SK-N-SH (cell line): ENCODE results near the gene DYNLT3. TPM values are rescaled to one million over a fixed set of nuclear protein-coding genes. Genes with fewer than 3 reads are reported as not detected.

Experiments
- CTCF ChIA-PET: fragments of 300-600, 350-600 bp; formaldehyde crosslinking; extraction: SDS; loops from one replicate; lab custom pipeline; 2021; lab: Yijun Ruan, JAX
- POLR2A ChIA-PET: fragments of 350-600 bp; sonication (Branson Sonifier 250); formaldehyde crosslinking; extraction: SDS; loops from one replicate; lab custom pipeline; 2020; ENCODE audit warnings: antibody characterized with exemption, inconsistent platforms; lab: Yijun Ruan, JAX
- DNase-seq: peaks from one replicate; pipeline ENCODE4 v3.0.0; 2012
- H2AFZ ChIP-seq: fragments of 200-600 bp; sonication (generic); 2 replicates; pipeline ENCODE4 v1.8.1; 2016; ENCODE audit warnings: antibody characterized with exemption, mild to moderate bottlenecking, low read depth
- H3F3A ChIP-seq: fragments of 200-600 bp; sonication (generic); replicated peaks from 2 replicates; pipeline ENCODE3; 2016; ENCODE audit warnings: antibody characterized with exemption, mild to moderate bottlenecking; ENCODE audit not compliant: insufficient read depth
- H3K27ac ChIP-seq, 2 experiments: fragments of 200-500 bp in 1 of 2; fragments of 200-600 bp in 1 of 2; sonication (Bioruptor generic) in 1 of 2; sonication (generic), shearing (Covaris generic) in 1 of 2; 2 replicates each; pipeline versions ENCODE4 v1.5.1 to v1.6.1; 2014 to 2016; ENCODE audit warnings: low read depth in 2 of 2, inconsistent platforms in 1 of 2, low read length in 1 of 2, mild to moderate bottlenecking in 1 of 2, mixed read lengths in 1 of 2
- H3K27me3 ChIP-seq: fragments of 200-600 bp; sonication (generic), shearing (Covaris generic); 2 replicates; pipeline ENCODE4 v1.6.1; 2016; ENCODE audit warnings: mixed run types; ENCODE audit not compliant: insufficient read depth
- H3K36me3 ChIP-seq, 2 experiments: fragments of 200-500 bp in 1 of 2; fragments of 200-600 bp in 1 of 2; sonication (Bioruptor generic) in 1 of 2; sonication (generic) in 1 of 2; replicated peaks in 1 of 2; 2 replicates each; pipeline versions ENCODE3 to v1.5.1; 2014 to 2016; ENCODE audit warnings: low read length in 1 of 2, mild to moderate bottlenecking in 1 of 2; ENCODE audit not compliant: insufficient read depth in 2 of 2, control insufficient read depth in 1 of 2
- H3K4me1 ChIP-seq, 2 experiments: fragments of 200-500 bp in 1 of 2; fragments of 200-600 bp in 1 of 2; sonication (Bioruptor generic) in 1 of 2; sonication (generic), shearing (Covaris generic) in 1 of 2; 2 replicates each; pipeline versions ENCODE4 v1.5.1 to v1.6.1; 2014 to 2016; ENCODE audit warnings: low read depth in 1 of 2, low read length in 1 of 2, mixed run types in 1 of 2; ENCODE audit not compliant: insufficient read depth in 2 of 2, control insufficient read depth in 1 of 2
- H3K4me2 ChIP-seq: fragments of 200-600 bp; sonication (generic), shearing (Covaris generic); 2 replicates; pipeline ENCODE4 v1.6.1; 2017; ENCODE audit warnings: mixed run types
- H3K4me3 ChIP-seq, 2 experiments: fragments of 200-500 bp in 1 of 2; fragments of 200-600 bp in 1 of 2; sonication (Bioruptor generic) in 1 of 2; sonication (generic), shearing (Covaris generic) in 1 of 2; 2 replicates each; pipeline versions ENCODE4 v1.5.1 to v1.8.1; 2014 to 2016; ENCODE audit warnings: low read depth in 2 of 2, inconsistent platforms in 1 of 2, low read length in 1 of 2, mild to moderate bottlenecking in 1 of 2, mixed read lengths in 1 of 2, moderate library complexity in 1 of 2
- H3K79me2 ChIP-seq: fragments of 200-600 bp; sonication (generic); 2 replicates; pipeline ENCODE4 v1.8.1; 2017; ENCODE audit warnings: mild to moderate bottlenecking; ENCODE audit not compliant: insufficient read depth
- H3K9ac ChIP-seq: fragments of 200-600 bp; sonication (generic); 2 replicates; pipeline ENCODE4 v1.6.1; 2017; ENCODE audit warnings: mixed run types
- H3K9me2 ChIP-seq: fragments of 200-600 bp; sonication (generic); 2 replicates; pipeline ENCODE4 v1.6.1; 2017; ENCODE audit warnings: mixed run types
- H3K9me3 ChIP-seq: fragments of 200-600 bp; sonication (generic); 2 replicates; pipeline ENCODE4 v1.6.1; 2017; ENCODE audit warnings: mixed run types, mild to moderate bottlenecking, moderate library complexity
- H4K20me1 ChIP-seq: fragments of 200-600 bp; sonication (generic); 2 replicates; pipeline ENCODE4 v1.6.1; 2017; ENCODE audit warnings: mild to moderate bottlenecking, mixed run types; ENCODE audit not compliant: insufficient read depth
- ELF1 ChIP-seq: IDR thresholded peaks from 2 replicates; pipeline ENCODE4 v1.4.0; 2012
- EP300 ChIP-seq, 2 experiments: IDR thresholded peaks; 2 replicates each; pipeline versions ENCODE4 v1.4.0 to v1.6.1; 2012; ENCODE audit warnings: borderline replicate concordance in 1 of 2, low read depth in 1 of 2, low read length in 1 of 2
- FOSL2 ChIP-seq: IDR thresholded peaks from 2 replicates; pipeline ENCODE4 v1.4.0; 2012; ENCODE audit warnings: low read depth, mild to moderate bottlenecking, moderate library complexity, borderline replicate concordance
- GABPA ChIP-seq: IDR thresholded peaks from 2 replicates; pipeline ENCODE4 v1.4.0; 2012; ENCODE audit warnings: low read depth, mild to moderate bottlenecking
- JUND ChIP-seq: IDR thresholded peaks from 2 replicates; pipeline ENCODE4 v1.4.0; 2012
- MXI1 ChIP-seq: IDR thresholded peaks from 2 replicates; pipeline ENCODE4 v1.6.1; 2012; ENCODE audit warnings: mild to moderate bottlenecking, low read depth, low read length, improper control_type of control experiment
- NFIC ChIP-seq: IDR thresholded peaks from 2 replicates; pipeline ENCODE4 v1.4.0; 2012; ENCODE audit warnings: borderline replicate concordance
- NRF1 ChIP-seq: IDR thresholded peaks from 2 replicates; pipeline ENCODE4 v1.6.1; 2012; ENCODE audit warnings: low read depth, mild to moderate bottlenecking, low read length
- POLR2AphosphoS5 ChIP-seq: IDR thresholded peaks from 2 replicates; pipeline ENCODE4 v1.6.1; 2012; ENCODE audit warnings: low read depth, low read length
- RAD21 ChIP-seq: IDR thresholded peaks from 2 replicates; pipeline ENCODE4 v1.6.1; 2012; ENCODE audit warnings: mild to moderate bottlenecking, low read length
- RFX5 ChIP-seq: IDR thresholded peaks from 2 replicates; pipeline ENCODE4 v1.6.1; 2012; ENCODE audit warnings: mild to moderate bottlenecking, improper control_type of control experiment, low read length
- RXRA ChIP-seq: IDR thresholded peaks from 2 replicates; pipeline ENCODE4 v1.4.0; 2012; ENCODE audit warnings: low read depth, mild to moderate bottlenecking, borderline replicate concordance
- TAF1 ChIP-seq: IDR thresholded peaks from 2 replicates; pipeline ENCODE4 v1.6.1; 2012; ENCODE audit warnings: low read depth, mild to moderate bottlenecking, low read length, moderate library complexity, borderline replicate concordance
- TCF12 ChIP-seq: IDR thresholded peaks from 2 replicates; pipeline ENCODE4 v1.4.0; 2012
- TEAD4 ChIP-seq: IDR thresholded peaks from 2 replicates; pipeline ENCODE4 v1.4.0; 2012; ENCODE audit warnings: mild to moderate bottlenecking, borderline replicate concordance; ENCODE audit not compliant: insufficient read depth
- YY1 ChIP-seq: IDR thresholded peaks from 2 replicates; pipeline ENCODE4 v1.4.0; 2012; ENCODE audit warnings: low read depth, mild to moderate bottlenecking
- WGBS: methylation state at CpG from one replicate; pipeline ENCODE4 v1.1.6; 2017; ENCODE audit warnings: low lambda C conversion rate; 5-methylcytosine and 5-hydroxymethylcytosine counted together
- polyA plus RNA-seq, 3 experiments: library from polyadenylated mRNA; depleted of rRNA; stranded (reverse); fragments of >200 nt; gene quantifications; 2 replicates each; pipeline ENCODE4 v1.2.3, GENCODE V29; 2012
- TF ChIP-seq, protein P1 (sequence below): IDR thresholded peaks from 2 replicates; pipeline ENCODE4 v1.4.0; 2012; ENCODE audit warnings: low read depth, borderline replicate concordance
- TF ChIP-seq, protein P2 (sequence below): fragments of 200-600 bp; sonication (generic); IDR thresholded peaks from 2 replicates; pipeline ENCODE4 v1.6.1; 2017; ENCODE audit warnings: antibody characterized with exemption, mild to moderate bottlenecking, moderate library complexity
- TF ChIP-seq, protein P3 (sequence below): IDR thresholded peaks from 2 replicates; pipeline ENCODE4 v1.4.0; 2012; ENCODE audit warnings: low read depth
- TF ChIP-seq, protein P4 (sequence below): IDR thresholded peaks from 2 replicates; pipeline ENCODE4 v1.4.0; 2012; ENCODE audit warnings: low read depth, borderline replicate concordance

Gene DYNLT3
- polyA plus RNA-seq, 1 of the 3 experiments (the other 2 are of a cell fraction): 7.3 TPM

DNA sequence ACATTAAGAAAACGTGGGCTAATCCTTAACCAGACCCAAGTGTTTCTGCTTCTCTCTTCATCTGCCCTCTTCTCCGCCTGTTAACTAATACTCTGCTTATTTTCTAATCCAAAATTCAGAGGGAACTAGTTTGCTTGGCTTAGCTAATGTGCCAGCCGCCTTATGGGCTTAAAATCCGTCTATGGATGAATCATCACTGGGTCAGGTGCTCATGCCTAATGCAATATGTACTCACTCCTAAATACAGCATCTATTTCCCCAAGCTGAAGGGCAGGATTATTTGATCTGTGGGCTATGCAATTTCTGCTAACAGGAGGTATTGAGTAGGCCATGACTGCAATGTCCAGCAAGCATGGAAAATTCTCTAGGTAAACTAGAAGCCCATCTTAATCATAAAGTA is 12.4 kb downstream of the DYNLT3 start (continued):
- TF ChIP-seq FOSL2: no peak
- no peak for TF ChIP-seq TEAD4
- no peak for TF ChIP-seq ELF1
- no peak for TF ChIP-seq RAD21
- TF ChIP-seq, protein P1, sequence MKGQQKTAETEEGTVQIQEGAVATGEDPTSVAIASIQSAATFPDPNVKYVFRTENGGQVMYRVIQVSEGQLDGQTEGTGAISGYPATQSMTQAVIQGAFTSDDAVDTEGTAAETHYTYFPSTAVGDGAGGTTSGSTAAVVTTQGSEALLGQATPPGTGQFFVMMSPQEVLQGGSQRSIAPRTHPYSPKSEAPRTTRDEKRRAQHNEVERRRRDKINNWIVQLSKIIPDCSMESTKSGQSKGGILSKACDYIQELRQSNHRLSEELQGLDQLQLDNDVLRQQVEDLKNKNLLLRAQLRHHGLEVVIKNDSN: no peak
- no peak for TF ChIP-seq MXI1
- TF ChIP-seq POLR2AphosphoS5: no peak

DNA sequence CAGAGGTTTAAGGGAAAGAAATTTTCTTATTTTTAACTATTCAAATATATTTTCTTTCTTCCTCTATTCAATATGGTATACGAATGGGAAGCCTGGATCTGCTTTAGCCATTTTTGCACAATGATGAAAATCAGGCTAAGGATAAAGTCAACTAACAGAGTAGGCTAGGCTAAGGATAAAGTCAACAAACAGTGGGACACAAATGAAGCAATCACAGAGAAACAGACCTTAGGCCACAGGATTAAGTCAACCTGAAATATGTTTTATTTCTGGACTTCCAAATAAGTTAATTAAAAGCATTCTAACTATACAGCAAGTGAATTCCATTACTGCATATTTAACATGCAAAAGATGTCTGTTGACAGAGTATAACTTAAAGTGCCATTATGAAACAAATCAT is 17.0 kb downstream of the DYNLT3 start:
- Histone ChIP-seq H3K36me3 (no peaks in the 10 kb centered on the region), H3K4me3 (no peak overlapping the region), H3K9me2 (no peaks in the 10 kb centered on the region), H3K27me3 (no peaks in the 10 kb centered on the region), H4K20me1 (no peaks in the 10 kb centered on the region), H3K27ac (no peak overlapping the region), H3K9ac (no peak overlapping the region), H3K79me2 (no peaks in the 10 kb centered on the region), H3F3A (no peaks in the 10 kb centered on the region), H3K4me1 (no peaks in the 10 kb centered on the region), H3K4me2 (no peak overlapping the region), H2AFZ (no peak overlapping the region), H3K9me3 (no peaks in the 10 kb centered on the region)
- CTCF ChIA-PET: no interaction called here
- 17% methylated on average over 1 of the region's 1 CpG for WGBS
- TF ChIP-seq ELF1 (no peak), RFX5 (no peak), RXRA (no peak), YY1 (no peak), RAD21 (no peak), TAF1 (no peak), MXI1 (no peak), GABPA (no peak), EP300 (IDR thresholded peaks at IDR 0.05; ENCODE audit: borderline replicate concordance in 1 of 2, low read depth in 1 of 2, low read length in 1 of 2) (no peak), TCF12 (no peak), NFIC (no peak), JUND (no peak), NRF1 (no peak)
- TF ChIP-seq, protein P2, sequence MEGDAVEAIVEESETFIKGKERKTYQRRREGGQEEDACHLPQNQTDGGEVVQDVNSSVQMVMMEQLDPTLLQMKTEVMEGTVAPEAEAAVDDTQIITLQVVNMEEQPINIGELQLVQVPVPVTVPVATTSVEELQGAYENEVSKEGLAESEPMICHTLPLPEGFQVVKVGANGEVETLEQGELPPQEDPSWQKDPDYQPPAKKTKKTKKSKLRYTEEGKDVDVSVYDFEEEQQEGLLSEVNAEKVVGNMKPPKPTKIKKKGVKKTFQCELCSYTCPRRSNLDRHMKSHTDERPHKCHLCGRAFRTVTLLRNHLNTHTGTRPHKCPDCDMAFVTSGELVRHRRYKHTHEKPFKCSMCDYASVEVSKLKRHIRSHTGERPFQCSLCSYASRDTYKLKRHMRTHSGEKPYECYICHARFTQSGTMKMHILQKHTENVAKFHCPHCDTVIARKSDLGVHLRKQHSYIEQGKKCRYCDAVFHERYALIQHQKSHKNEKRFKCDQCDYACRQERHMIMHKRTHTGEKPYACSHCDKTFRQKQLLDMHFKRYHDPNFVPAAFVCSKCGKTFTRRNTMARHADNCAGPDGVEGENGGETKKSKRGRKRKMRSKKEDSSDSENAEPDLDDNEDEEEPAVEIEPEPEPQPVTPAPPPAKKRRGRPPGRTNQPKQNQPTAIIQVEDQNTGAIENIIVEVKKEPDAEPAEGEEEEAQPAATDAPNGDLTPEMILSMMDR: no peak
- TF ChIP-seq, protein P3, sequence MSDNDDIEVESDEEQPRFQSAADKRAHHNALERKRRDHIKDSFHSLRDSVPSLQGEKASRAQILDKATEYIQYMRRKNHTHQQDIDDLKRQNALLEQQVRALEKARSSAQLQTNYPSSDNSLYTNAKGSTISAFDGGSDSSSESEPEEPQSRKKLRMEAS: no peak
- TF ChIP-seq, protein P4, sequence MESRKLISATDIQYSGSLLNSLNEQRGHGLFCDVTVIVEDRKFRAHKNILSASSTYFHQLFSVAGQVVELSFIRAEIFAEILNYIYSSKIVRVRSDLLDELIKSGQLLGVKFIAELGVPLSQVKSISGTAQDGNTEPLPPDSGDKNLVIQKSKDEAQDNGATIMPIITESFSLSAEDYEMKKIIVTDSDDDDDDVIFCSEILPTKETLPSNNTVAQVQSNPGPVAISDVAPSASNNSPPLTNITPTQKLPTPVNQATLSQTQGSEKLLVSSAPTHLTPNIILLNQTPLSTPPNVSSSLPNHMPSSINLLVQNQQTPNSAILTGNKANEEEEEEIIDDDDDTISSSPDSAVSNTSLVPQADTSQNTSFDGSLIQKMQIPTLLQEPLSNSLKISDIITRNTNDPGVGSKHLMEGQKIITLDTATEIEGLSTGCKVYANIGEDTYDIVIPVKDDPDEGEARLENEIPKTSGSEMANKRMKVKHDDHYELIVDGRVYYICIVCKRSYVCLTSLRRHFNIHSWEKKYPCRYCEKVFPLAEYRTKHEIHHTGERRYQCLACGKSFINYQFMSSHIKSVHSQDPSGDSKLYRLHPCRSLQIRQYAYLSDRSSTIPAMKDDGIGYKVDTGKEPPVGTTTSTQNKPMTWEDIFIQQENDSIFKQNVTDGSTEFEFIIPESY: no peak
- no peak for DNase-seq
- POLR2A ChIA-PET: no interaction called here
